ENCODE measurements around the gene TMEM87B.

TMEM87B gene

GRCh38 chr2:112153179-112153490 is 98.1 kb downstream of the TMEM87B start:
- no peak for DNase-seq

DNA sequence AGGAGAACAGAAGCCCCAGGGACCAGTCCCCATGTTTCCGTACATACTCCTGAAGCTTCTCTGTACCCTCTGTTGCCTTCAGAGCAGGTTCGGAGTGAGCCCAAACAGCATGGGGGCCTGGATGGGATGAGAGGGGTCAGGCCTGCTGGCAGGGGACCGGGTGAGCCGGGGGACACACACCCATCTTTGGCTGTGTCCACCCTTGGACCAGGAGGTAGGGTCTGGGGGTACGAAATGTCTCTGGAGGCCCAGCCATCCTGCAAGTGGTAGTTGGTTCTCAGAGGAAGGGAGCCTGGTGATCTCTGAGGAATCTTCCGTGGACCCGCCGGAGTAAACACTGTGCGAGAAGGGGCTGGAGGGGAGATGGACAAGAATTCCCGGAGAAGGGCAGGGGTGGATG is 98.4 kb downstream of the TMEM87B start:
- DNase-seq = no peak

DNA sequence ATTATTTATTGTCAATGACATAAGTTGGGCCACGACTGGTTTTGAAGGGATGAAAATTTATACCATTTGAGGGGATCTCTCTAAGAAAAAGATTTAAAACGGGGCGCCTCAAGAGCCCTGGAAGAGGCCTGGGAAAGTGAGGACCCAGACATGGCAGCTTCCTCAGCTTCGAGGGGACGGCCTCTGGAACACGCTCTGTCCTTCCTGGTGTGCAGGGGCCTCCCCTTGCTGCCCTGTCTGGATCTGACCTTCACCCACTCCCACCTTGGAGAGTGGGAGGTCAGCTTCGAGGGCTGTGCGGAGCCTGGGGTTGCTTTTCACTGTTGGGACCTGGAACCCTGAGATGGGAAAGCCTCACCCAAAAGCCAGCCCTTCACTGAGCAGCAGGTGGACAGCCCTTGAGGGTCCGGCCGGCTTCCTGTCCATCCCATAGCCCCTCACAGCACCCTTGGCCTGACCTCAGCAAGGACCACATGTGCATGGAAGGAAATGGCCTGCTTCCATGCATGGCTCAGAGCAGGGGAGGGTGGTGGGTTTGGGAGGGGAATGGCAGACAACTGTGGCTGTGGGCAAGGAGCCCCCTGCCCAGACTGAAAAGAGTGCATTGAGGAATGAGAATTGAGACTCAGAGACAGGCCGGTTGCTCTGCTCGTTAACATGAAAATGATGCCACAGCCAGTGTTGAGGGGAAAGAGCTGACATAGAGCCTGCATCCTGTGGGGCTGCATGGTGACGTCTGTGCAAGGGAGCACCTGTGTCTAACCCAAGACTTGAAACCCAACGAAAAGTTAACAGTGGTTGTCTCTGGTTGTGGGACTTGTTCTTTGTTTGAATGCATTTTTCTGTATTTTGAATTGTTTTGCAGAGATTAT is 99.4 kb downstream of the TMEM87B start:
- DNase-seq = no peak

- peak; percentile 27 for DNase-seq
Observed at GRCh38 chr2:112155331-112156151, 100.5 kb downstream of the TMEM87B start.

- peak; percentile 34 for DNase-seq
Observed at GRCh38 chr2:112156152-112156986, 101.3 kb downstream of the TMEM87B start.

- no peak for DNase-seq
Observed at GRCh38 chr2:112157472-112157871, 102.4 kb downstream of the TMEM87B start.

GRCh38 chr2:112159454-112159921 is 104.4 kb downstream of the TMEM87B start:
- DNase-seq = no peak

GRCh38 chr2:112160283-112161250 is 105.5 kb downstream of the TMEM87B start:
- DNase-seq = no peak

DNA sequence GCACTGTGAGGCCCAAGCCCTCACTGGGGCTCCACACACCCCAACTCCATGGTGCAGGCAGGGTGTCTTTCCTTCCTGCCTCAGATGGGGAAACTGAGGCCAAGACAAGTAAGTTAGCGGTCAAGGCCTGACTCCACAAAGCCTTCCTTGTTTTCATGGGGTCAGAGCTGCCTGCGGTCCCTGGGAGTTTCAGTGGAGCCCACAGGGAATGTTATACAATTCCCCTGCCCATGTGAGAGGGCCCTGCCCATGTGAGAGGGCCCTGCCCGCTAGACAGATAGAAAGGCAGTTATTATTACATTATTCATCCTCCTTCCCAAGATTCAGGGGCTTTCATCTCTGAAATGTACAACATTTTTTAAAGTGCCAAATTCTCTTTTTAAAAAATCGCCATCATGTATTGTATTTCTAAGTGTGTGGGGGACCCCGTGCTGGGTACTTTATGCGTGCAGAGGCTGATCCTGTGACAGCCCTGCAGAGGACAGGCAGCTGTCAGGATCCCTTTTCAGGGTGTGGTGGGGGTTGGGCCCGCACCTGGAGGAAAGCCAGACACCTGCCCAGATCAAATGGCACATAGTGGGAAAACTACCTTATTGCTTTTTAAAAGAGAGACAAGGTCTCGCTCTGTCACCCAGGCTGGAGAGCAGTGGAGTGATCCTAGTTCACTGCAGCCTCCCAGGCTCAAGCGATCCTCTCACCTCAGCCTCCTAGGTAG is 106.5 kb downstream of the TMEM87B start:
- DNase-seq = no peak

- no peak for DNase-seq
Observed at GRCh38 chr2:112162341-112162740, 107.3 kb downstream of the TMEM87B start.

- DNase-seq = no peak
Observed at GRCh38 chr2:112162956-112163355, 107.9 kb downstream of the TMEM87B start.

GRCh38 chr2:112163541-112163981 is 108.5 kb downstream of the TMEM87B start:
- DNase-seq = no peak

DNA sequence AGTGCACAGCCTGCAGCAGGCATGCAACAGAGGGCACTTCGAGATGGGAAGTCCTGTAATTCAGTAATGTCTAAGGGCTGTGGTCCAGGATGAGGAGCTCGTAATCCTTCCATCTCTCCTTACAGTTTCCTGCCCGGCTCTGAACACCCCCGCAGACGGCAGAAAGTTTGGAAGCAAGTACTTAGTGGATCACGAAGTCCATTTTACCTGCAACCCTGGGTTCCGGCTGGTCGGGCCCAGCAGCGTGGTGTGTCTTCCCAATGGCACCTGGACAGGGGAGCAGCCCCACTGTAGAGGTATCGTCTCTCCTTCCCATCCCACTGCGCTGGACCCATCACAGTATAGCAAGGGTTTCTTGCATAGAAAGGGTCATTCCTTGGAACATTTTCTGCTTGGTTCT is 109.8 kb downstream of the TMEM87B start:
- DNase-seq = no peak

- no peak for DNase-seq
Observed at GRCh38 chr2:112165296-112165695, 110.2 kb downstream of the TMEM87B start.

- no peak for DNase-seq
Observed at GRCh38 chr2:112166806-112167499, 111.9 kb downstream of the TMEM87B start.

- no peak for DNase-seq
Observed at GRCh38 chr2:112168422-112169124, 113.5 kb downstream of the TMEM87B start.

Measured in activated CD8-positive, alpha-beta memory T cell treated with anti-CD3 and anti-CD28 coated beads, Interleukin-2, amount 50 U/mL, for 4 hours (primary cell).